Prostate gland (tissue), 2 donors: ENCODE results near the gene MARCHF3. TPM values are rescaled to one million over a fixed set of nuclear protein-coding genes. Genes with fewer than 3 reads are reported as not detected.
"Not testable (repeated sequence)": the region's sequence is repeated elsewhere in the genome, so short reads cannot be mapped to it uniquely, and the experiment has no call there.

ENCODE experiments used
- DNase-seq: peaks from one replicate; pipeline ENCODE4 v3.0.0-alpha.2; 2019; ENCODE audit warnings: low spot score
- H3K27ac ChIP-seq, 2 donors: fragments of 200-600 bp; sonication (generic); 2 replicates each; pipeline ENCODE4 v1.5.1; 2017 to 2019
- H3K27me3 ChIP-seq: fragments of 200-600 bp; sonication (generic); replicated peaks from 2 replicates; pipeline ENCODE4 v1.5.1; 2019; ENCODE audit not compliant: insufficient read depth
- H3K36me3 ChIP-seq, 2 donors: fragments of 200-600 bp; sonication (generic); 1 replicate in 1 of 2; 2 replicates in 1 of 2; pipeline versions ENCODE4 v1.5.1 to v1.8.1; 2017 to 2019
- H3K4me1 ChIP-seq: fragments of 200-600 bp; sonication (generic); replicated peaks from 2 replicates; pipeline ENCODE4 v1.5.1; 2019
- H3K4me3 ChIP-seq, 2 donors: fragments of 200-600 bp; sonication (generic); 2 replicates each; pipeline ENCODE4 v1.5.1; 2017 to 2019
- H3K9me3 ChIP-seq: fragments of 200-600 bp; sonication (generic); 2 replicates; pipeline ENCODE4 v1.5.1; 2017
- CTCF ChIP-seq, 4 experiments: fragments of 200-600 bp in 2 of 4; fragments of 450-650 bp in 2 of 4; sonication (generic) in 2 of 4; IDR thresholded peaks; 1 replicate in 3 of 4; 2 replicates in 1 of 4; pipeline ENCODE4 v1.5.1; 2016 to 2019; ENCODE audit warnings: antibody characterized with exemption in 4 of 4, mild to moderate bottlenecking in 2 of 4, moderate library complexity in 2 of 4
- POLR2A ChIP-seq: fragments of 450-650 bp; IDR thresholded peaks from one replicate; pipeline ENCODE4 v1.6.1; 2016; ENCODE audit warnings: antibody characterized with exemption, mild to moderate bottlenecking
- POLR2AphosphoS5 ChIP-seq: sonication (generic); formaldehyde crosslinking; IDR thresholded peaks from one replicate; pipeline ENCODE4 v1.6.1; 2017; ENCODE audit warnings: antibody characterized with exemption
- WGBS: methylation state at CpG from one replicate; pipeline ENCODE4 v1.1.5; 2018; 5-methylcytosine and 5-hydroxymethylcytosine counted together
- intact Hi-C: fragments of 100-400 bp; cut with DNase I; formaldehyde crosslinking; loops from one replicate; pipeline ENCODE4 v1.14.2; 2022
- total RNA-seq, 2 donors: library from RNA; depleted of rRNA; stranded (reverse); fragments of >200 nt; gene quantifications; one replicate each; pipeline ENCODE4 v1.1.0, GENCODE V29; 2016

The MARCHF3 gene
- total RNA-seq, 2 donors from 2014 or later: 1.2 to 21.1 TPM

DNA sequence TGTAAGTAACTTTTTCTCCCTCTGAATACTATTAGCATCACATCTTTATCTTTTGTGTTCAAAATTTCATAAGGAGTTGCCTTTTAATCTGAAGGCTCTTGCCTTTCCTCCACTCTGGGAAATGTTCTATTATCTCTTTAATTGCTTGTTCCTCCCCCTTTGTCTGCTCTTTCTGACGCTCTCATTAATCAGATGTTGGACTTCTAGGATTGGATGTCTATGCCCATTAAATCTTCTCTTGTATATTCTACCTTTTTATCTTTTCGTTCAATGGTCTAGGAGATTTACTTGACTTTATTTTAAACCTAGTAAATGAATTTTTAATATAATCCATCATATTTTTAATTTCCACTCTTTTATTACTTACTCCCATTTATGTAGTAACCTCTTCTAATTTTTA is 76.7 kb downstream of the MARCHF3 start:
- H3K27me3 ChIP-seq: no peaks in the 10 kb centered on the region
- no peaks in the 10 kb centered on the region for H3K9me3 ChIP-seq
- no peak overlapping the region for H3K27ac ChIP-seq
- no peak for DNase-seq
- TF ChIP-seq CTCF (IDR thresholded peaks at IDR 0.05) (no peak), POLR2AphosphoS5 (no peak), POLR2A (no peak)
- WGBS: 87% methylated on average over 2 of the region's 2 CpGs
- no peaks in the 10 kb centered on the region for H3K4me1 ChIP-seq
- H3K4me3 ChIP-seq: no peak overlapping the region
- intact Hi-C loops: no loop called here
- H3K36me3 ChIP-seq: no peaks in the 10 kb centered on the region

DNA sequence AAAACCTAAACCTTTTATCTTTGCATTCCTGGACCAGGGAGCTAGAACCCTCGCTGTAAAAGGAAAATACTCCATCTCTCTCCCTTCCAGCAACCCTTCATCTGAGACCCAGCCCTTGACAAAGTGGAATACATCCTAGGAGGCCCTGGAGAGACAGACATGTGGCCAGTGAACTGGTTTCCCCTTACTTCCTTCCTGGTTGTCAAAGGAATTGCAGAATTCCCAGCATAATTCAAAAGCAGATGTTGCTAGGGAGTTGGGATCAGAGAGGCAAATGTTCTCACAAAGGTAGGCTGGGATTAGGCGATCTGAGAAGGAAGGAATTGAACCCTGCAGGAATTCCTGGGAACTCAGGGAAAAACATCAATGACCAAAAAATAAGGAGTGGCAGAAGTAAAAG is 80.9 kb downstream of the MARCHF3 start:
- Histone ChIP-seq H3K27me3 (no peaks in the 10 kb centered on the region), H3K9me3 (no peaks in the 10 kb centered on the region), H3K27ac (no peak overlapping the region), H3K36me3 (no peaks in the 10 kb centered on the region), H3K4me1 (no peaks in the 10 kb centered on the region), H3K4me3 (no peak overlapping the region)
- DNase-seq: no peak
- intact Hi-C loops: no loop called here
- WGBS: 81% methylated on average over 2 of the region's 2 CpGs
- no peak for TF ChIP-seq CTCF (IDR thresholded peaks at IDR 0.05)
- no peak for TF ChIP-seq POLR2AphosphoS5
- TF ChIP-seq POLR2A: no peak

- Histone ChIP-seq H3K27me3 (no peaks in the 10 kb centered on the region), H3K9me3 (no peaks in the 10 kb centered on the region), H3K27ac (no peak overlapping the region), H3K36me3 (no peaks in the 10 kb centered on the region), H3K4me3 (no peak overlapping the region), H3K4me1 (no peaks in the 10 kb centered on the region)
- DNase-seq: no peak
- WGBS: 95% methylated on average over 6 of the region's 6 CpGs
- TF ChIP-seq POLR2AphosphoS5 (no peak), CTCF (IDR thresholded peaks at IDR 0.05) (no peak), POLR2A (no peak)
- intact Hi-C loops: no loop called here
These were observed 81.9 kb downstream of the MARCHF3 start for GRCh38 chr5:126948453-126948852.

GRCh38 chr5:126948011-126948355 is 82.4 kb downstream of the MARCHF3 start:
- Histone ChIP-seq H3K36me3 (no peaks in the 10 kb centered on the region), H3K27ac (no peak overlapping the region), H3K27me3 (no peaks in the 10 kb centered on the region), H3K9me3 (no peaks in the 10 kb centered on the region), H3K4me1 (no peaks in the 10 kb centered on the region), H3K4me3 (no peak overlapping the region)
- intact Hi-C loops: no loop called here
- DNase-seq: no peak
- 91% methylated on average over 3 of the region's 3 CpGs for WGBS
- TF ChIP-seq POLR2A: no peak
- no peak for TF ChIP-seq CTCF (IDR thresholded peaks at IDR 0.05)
- TF ChIP-seq POLR2AphosphoS5: no peak

- Histone ChIP-seq H3K4me1 (no peaks in the 10 kb centered on the region), H3K4me3 (no peak overlapping the region), H3K36me3 (no peaks in the 10 kb centered on the region), H3K27me3 (no peaks in the 10 kb centered on the region), H3K9me3 (no peaks in the 10 kb centered on the region), H3K27ac (no peak overlapping the region)
- DNase-seq: no peak
- intact Hi-C loops: no loop called here
- 49% methylated on average over 5 of the region's 5 CpGs for WGBS
- no peak for TF ChIP-seq CTCF (IDR thresholded peaks at IDR 0.05)
- TF ChIP-seq POLR2A: no peak
- no peak for TF ChIP-seq POLR2AphosphoS5
These were observed 83.0 kb downstream of the MARCHF3 start for GRCh38 chr5:126947146-126948010.

- not testable (repeated sequence) for H3K9me3 ChIP-seq, DNase-seq
These were observed 87.5 kb downstream of the MARCHF3 start for GRCh38 chr5:126942908-126943307.

More at GRCh38 chr5:126942908-126943307, 87.5 kb downstream of the MARCHF3 start:
- 90% methylated on average over 4 of the region's 4 CpGs for WGBS
- H3K27ac ChIP-seq, H3K36me3 ChIP-seq, H3K4me1 ChIP-seq, H3K4me3 ChIP-seq, H3K27me3 ChIP-seq, intact Hi-C loops: not testable (repeated sequence)
